ENCODE results near the gene KRT17.

- TF ChIP-seq POLR2AphosphoS5 (IDR thresholded peaks at IDR 0.05; ENCODE audit: low read depth, low read length) (no peak), CTCF (IDR thresholded peaks at IDR 0.05) (no peak)
Observed at GRCh38 chr17:41634639-41635038, 10.3 kb upstream of the KRT17 start.

All from Panc1 (cell line).